Neural cell (in vitro differentiated cells): ENCODE data around the gene ARPC5L.

Experiments used
- CTCF ChIP-seq: fragments of 450-650 bp; IDR thresholded peaks from 2 replicates; pipeline ENCODE4 v1.5.1; 2014; ENCODE audit warnings: antibody characterized with exemption, mild to moderate bottlenecking, moderate library complexity; ENCODE audit not compliant: poor library complexity, severe bottlenecking
- EP300 ChIP-seq: fragments of 450-650 bp; conservative IDR thresholded peaks from 2 replicates; pipeline ENCODE4 v1.6.1; 2014; ENCODE audit warnings: antibody characterized with exemption, mild to moderate bottlenecking, moderate library complexity; ENCODE audit not compliant: poor library complexity, severe bottlenecking
- EZH2 ChIP-seq: fragments of 200-600, 300-800 bp; shearing (Covaris generic), sonication (generic); IDR thresholded peaks from 2 replicates; pipeline ENCODE4 v1.6.1; 2014; ENCODE audit warnings: antibody characterized with exemption, low read length, borderline replicate concordance, mild to moderate bottlenecking; ENCODE audit not compliant: insufficient read depth, poor library complexity, severe bottlenecking
- POLR2AphosphoS5 ChIP-seq: IDR thresholded peaks from 2 replicates; pipeline ENCODE4 v1.6.1; 2012
- SMC3 ChIP-seq: fragments of 450-650 bp; conservative IDR thresholded peaks from 2 replicates; pipeline ENCODE4 v1.6.1; 2014; ENCODE audit warnings: antibody characterized with exemption, mild to moderate bottlenecking, moderate library complexity; ENCODE audit not compliant: poor library complexity
- TF ChIP-seq, protein P1 (sequence below): IDR thresholded peaks from 2 replicates; pipeline ENCODE4 v1.6.1; 2012; ENCODE audit warnings: borderline replicate concordance

DNA sequence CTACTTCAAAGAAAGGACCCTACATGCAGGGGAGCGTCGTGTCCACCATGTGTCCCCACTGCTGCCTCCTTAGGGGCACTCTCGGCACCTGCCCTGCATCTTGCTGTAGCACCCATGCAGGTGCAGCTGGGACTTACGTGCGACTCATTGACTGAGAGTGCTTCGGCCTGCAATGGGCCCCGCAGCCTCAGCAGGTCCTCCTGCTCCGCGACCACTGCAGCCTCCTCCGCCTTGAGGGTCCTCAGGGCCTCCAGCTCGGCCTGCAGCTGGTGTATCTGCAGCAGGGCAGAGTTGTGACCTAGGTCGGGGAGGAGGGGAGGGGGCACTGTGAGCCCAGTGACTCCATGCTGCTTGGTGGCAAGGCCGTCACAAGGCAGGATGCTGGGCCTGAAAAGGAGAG lies 27.1 kb downstream of the ARPC5L start:
- TF ChIP-seq CTCF (no peak), EZH2 (no peak), SMC3 (no peak), POLR2AphosphoS5 (no peak), EP300 (no peak)
- TF ChIP-seq, protein P1, sequence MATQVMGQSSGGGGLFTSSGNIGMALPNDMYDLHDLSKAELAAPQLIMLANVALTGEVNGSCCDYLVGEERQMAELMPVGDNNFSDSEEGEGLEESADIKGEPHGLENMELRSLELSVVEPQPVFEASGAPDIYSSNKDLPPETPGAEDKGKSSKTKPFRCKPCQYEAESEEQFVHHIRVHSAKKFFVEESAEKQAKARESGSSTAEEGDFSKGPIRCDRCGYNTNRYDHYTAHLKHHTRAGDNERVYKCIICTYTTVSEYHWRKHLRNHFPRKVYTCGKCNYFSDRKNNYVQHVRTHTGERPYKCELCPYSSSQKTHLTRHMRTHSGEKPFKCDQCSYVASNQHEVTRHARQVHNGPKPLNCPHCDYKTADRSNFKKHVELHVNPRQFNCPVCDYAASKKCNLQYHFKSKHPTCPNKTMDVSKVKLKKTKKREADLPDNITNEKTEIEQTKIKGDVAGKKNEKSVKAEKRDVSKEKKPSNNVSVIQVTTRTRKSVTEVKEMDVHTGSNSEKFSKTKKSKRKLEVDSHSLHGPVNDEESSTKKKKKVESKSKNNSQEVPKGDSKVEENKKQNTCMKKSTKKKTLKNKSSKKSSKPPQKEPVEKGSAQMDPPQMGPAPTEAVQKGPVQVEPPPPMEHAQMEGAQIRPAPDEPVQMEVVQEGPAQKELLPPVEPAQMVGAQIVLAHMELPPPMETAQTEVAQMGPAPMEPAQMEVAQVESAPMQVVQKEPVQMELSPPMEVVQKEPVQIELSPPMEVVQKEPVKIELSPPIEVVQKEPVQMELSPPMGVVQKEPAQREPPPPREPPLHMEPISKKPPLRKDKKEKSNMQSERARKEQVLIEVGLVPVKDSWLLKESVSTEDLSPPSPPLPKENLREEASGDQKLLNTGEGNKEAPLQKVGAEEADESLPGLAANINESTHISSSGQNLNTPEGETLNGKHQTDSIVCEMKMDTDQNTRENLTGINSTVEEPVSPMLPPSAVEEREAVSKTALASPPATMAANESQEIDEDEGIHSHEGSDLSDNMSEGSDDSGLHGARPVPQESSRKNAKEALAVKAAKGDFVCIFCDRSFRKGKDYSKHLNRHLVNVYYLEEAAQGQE = no peak
